GM18507 (cell line): ENCODE results near the gene PITPNM3.
"Not testable (repeated sequence)": the region's sequence is repeated elsewhere in the genome, so short reads cannot be mapped to it uniquely, and the experiment has no call there.

Experiments
- DNase-seq: peaks from one replicate; pipeline ENCODE4 v3.0.0; 2011; ENCODE audit warnings: low read depth; ENCODE audit not compliant: insufficient read length; ENCODE audit errors: extremely low spot score
- FAIRE-seq: peaks from 2 replicates; lab custom pipeline; 2011; peaks lifted over from hg19 to GRCh38; lab: Jason Lieb, UNC

The PITPNM3 gene

GRCh38 chr17:6576038-6576785 lies 19.9 kb upstream of the PITPNM3 start:
- DNase-seq = no peak
- no peak for FAIRE-seq

- no peak for FAIRE-seq
- no peak for DNase-seq
These were observed 19.2 kb upstream of the PITPNM3 start for GRCh38 chr17:6575596-6575988.

- peak; percentile 96 for FAIRE-seq
- peak; percentile 65 for DNase-seq
These were observed 18.6 kb upstream of the PITPNM3 start for GRCh38 chr17:6574687-6575595.

- DNase-seq (no peak), FAIRE-seq (no peak)
These were observed 17.8 kb upstream of the PITPNM3 start for GRCh38 chr17:6573982-6574686.

GRCh38 chr17:6573495-6573894 lies 17.1 kb upstream of the PITPNM3 start:
- not testable (repeated sequence) for DNase-seq, FAIRE-seq

- no peak for DNase-seq
- FAIRE-seq = no peak
These were observed 16.6 kb upstream of the PITPNM3 start for GRCh38 chr17:6572972-6573370.

GRCh38 chr17:6571452-6571781 lies 15.1 kb upstream of the PITPNM3 start:
- FAIRE-seq = no peak
- no peak for DNase-seq

- no peak for FAIRE-seq
- no peak for DNase-seq
These were observed 14.5 kb upstream of the PITPNM3 start for GRCh38 chr17:6570731-6571451.

- DNase-seq = no peak
These were observed 13.3 kb upstream of the PITPNM3 start for GRCh38 chr17:6569370-6570285.

GRCh38 chr17:6568184-6568758 lies 11.9 kb upstream of the PITPNM3 start:
- no peak for FAIRE-seq
- no peak for DNase-seq

More at GRCh38 chr17:6569370-6570285, 13.3 kb upstream of the PITPNM3 start:
- FAIRE-seq = no peak

- FAIRE-seq = no peak
- no peak for DNase-seq
These were observed 11.3 kb upstream of the PITPNM3 start for GRCh38 chr17:6567528-6568183.

GRCh38 chr17:6561446-6561845 lies 5.1 kb upstream of the PITPNM3 start:
- FAIRE-seq = no peak

GRCh38 chr17:6560496-6560895 lies 4.1 kb upstream of the PITPNM3 start:
- DNase-seq (no peak), FAIRE-seq (no peak)

More at GRCh38 chr17:6561446-6561845, 5.1 kb upstream of the PITPNM3 start:
- no peak for DNase-seq

GRCh38 chr17:6559753-6560215 lies 3.4 kb upstream of the PITPNM3 start:
- FAIRE-seq = no peak
- DNase-seq = no peak

- FAIRE-seq = no peak
- no peak for DNase-seq
These were observed 2.8 kb upstream of the PITPNM3 start for GRCh38 chr17:6558932-6559752.

GRCh38 chr17:6558276-6558675 lies 1.9 kb upstream of the PITPNM3 start:
- no peak for FAIRE-seq
- DNase-seq = no peak

GRCh38 chr17:6557040-6557438 lies 684 bp upstream of the PITPNM3 start:
- no peak for FAIRE-seq

More at GRCh38 chr17:6557040-6557438, 684 bp upstream of the PITPNM3 start:
- no peak for DNase-seq
